Measurements from ENCODE around the gene CNOT3. TPM values are rescaled to one million over a fixed set of nuclear protein-coding genes. Genes with fewer than 3 reads are reported as not detected.

Gene CNOT3
- total and polyA plus RNA-seq, 2 of the 13 experiments (the other 11 are each of a cell fraction or from before 2014, with no cell fraction given) = 4.3 to 5.8 TPM

DNA sequence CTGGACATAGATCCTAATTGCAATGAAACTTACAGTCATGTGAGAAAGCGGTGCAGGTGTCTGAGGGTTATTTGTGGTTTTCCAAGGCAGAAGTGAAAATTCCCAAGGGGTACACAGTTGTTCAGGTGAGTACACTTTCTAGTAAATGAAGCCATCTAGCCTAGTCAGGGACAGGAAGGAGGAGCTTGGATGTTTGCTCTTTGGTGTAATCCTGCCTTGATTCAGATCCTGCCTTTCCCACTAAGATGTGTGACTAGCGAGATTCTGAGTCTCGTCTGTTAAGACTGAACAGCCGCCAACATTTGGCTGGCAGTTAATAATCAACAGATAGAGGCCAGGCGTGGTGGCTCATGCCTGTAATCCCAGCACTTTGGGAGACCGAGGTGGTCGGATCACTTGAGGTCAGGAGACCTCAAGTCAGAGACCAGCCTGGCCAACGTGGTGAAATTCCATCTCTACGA, 65.6 kb downstream of the CNOT3 start (continued):
- TF ChIP-seq, protein P1, sequence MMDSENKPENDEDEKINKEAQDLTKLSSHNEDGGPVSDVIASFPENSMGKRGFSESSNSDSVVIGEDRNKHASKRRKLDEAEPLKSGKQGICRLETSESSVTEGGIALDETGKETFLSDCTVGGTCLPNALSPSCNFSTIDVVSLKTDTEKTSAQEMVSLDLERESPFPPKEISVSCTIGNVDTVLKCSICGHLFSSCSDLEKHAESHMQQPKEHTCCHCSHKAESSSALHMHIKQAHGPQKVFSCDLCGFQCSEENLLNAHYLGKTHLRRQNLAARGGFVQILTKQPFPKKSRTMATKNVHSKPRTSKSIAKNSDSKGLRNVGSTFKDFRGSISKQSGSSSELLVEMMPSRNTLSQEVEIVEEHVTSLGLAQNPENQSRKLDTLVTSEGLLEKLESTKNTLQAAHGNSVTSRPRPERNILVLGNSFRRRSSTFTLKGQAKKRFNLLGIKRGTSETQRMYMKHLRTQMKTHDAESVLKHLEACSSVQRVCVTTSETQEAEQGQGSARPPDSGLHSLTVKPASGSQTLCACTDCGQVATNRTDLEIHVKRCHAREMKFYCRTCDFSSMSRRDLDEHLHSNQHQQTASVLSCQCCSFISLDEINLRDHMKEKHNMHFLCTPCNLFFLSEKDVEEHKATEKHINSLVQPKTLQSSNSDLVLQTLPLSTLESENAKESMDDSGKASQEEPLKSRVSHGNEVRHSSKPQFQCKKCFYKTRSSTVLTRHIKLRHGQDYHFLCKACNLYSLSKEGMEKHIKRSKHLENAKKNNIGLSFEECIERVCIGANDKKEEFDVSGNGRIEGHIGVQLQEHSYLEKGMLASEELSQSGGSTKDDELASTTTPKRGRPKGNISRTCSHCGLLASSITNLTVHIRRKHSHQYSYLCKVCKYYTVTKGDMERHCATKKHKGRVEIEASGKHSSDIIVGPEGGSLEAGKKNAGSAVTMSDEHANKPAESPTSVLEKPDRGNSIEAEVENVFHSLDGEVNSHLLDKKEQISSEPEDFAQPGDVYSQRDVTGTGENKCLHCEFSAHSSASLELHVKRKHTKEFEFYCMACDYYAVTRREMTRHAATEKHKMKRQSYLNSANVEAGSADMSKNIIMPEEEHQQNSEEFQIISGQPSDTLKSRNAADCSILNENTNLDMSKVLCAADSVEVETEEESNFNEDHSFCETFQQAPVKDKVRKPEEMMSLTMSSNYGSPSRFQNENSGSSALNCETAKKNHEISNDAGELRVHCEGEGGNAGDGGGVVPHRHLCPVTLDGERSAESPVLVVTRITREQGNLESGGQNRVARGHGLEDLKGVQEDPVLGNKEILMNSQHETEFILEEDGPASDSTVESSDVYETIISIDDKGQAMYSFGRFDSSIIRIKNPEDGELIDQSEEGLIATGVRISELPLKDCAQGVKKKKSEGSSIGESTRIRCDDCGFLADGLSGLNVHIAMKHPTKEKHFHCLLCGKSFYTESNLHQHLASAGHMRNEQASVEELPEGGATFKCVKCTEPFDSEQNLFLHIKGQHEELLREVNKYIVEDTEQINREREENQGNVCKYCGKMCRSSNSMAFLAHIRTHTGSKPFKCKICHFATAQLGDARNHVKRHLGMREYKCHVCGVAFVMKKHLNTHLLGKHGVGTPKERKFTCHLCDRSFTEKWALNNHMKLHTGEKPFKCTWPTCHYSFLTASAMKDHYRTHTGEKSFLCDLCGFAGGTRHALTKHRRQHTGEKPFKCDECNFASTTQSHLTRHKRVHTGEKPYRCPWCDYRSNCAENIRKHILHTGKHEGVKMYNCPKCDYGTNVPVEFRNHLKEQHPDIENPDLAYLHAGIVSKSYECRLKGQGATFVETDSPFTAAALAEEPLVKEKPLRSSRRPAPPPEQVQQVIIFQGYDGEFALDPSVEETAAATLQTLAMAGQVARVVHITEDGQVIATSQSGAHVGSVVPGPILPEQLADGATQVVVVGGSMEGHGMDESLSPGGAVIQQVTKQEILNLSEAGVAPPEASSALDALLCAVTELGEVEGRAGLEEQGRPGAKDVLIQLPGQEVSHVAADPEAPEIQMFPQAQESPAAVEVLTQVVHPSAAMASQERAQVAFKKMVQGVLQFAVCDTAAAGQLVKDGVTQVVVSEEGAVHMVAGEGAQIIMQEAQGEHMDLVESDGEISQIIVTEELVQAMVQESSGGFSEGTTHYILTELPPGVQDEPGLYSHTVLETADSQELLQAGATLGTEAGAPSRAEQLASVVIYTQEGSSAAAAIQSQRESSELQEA (CRISPR knock-in tag; IDR thresholded peaks at IDR 0.05; ENCODE audit: not compliant biosample characterization) = peak; percentile 8
- no peak for TF ChIP-seq NR3C1 (CRISPR knock-in tag; IDR thresholded peaks at IDR 0.05)
- TF ChIP-seq, protein P2, sequence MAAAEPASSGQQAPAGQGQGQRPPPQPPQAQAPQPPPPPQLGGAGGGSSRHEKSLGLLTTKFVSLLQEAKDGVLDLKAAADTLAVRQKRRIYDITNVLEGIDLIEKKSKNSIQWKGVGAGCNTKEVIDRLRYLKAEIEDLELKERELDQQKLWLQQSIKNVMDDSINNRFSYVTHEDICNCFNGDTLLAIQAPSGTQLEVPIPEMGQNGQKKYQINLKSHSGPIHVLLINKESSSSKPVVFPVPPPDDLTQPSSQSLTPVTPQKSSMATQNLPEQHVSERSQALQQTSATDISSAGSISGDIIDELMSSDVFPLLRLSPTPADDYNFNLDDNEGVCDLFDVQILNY (CRISPR knock-in tag; conservative IDR thresholded peaks at IDR 0.05) = no peak
- TF ChIP-seq, protein P3, sequence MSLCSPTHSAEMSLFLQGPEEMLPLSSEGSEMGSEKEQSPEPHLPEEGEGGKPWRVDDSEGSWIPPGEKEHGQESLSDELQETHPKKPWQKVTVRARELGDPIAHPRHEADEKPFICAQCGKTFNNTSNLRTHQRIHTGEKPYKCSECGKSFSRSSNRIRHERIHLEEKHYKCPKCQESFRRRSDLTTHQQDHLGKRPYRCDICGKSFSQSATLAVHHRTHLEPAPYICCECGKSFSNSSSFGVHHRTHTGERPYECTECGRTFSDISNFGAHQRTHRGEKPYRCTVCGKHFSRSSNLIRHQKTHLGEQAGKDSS (CRISPR knock-in tag; IDR thresholded peaks at IDR 0.05; ENCODE audit: borderline replicate concordance, low read depth) = no peak
- TF ChIP-seq ZNF235 (CRISPR knock-in tag; IDR thresholded peaks at IDR 0.05; ENCODE audit: borderline replicate concordance) = no peak
- TF ChIP-seq, protein P4, sequence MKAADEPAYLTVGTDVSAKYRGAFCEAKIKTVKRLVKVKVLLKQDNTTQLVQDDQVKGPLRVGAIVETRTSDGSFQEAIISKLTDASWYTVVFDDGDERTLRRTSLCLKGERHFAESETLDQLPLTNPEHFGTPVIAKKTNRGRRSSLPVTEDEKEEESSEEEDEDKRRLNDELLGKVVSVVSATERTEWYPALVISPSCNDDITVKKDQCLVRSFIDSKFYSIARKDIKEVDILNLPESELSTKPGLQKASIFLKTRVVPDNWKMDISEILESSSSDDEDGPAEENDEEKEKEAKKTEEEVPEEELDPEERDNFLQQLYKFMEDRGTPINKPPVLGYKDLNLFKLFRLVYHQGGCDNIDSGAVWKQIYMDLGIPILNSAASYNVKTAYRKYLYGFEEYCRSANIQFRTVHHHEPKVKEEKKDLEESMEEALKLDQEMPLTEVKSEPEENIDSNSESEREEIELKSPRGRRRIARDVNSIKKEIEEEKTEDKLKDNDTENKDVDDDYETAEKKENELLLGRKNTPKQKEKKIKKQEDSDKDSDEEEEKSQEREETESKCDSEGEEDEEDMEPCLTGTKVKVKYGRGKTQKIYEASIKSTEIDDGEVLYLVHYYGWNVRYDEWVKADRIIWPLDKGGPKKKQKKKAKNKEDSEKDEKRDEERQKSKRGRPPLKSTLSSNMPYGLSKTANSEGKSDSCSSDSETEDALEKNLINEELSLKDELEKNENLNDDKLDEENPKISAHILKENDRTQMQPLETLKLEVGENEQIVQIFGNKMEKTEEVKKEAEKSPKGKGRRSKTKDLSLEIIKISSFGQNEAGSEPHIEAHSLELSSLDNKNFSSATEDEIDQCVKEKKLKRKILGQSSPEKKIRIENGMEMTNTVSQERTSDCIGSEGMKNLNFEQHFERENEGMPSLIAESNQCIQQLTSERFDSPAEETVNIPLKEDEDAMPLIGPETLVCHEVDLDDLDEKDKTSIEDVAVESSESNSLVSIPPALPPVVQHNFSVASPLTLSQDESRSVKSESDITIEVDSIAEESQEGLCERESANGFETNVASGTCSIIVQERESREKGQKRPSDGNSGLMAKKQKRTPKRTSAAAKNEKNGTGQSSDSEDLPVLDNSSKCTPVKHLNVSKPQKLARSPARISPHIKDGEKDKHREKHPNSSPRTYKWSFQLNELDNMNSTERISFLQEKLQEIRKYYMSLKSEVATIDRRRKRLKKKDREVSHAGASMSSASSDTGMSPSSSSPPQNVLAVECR (CRISPR knock-in tag; IDR thresholded peaks at IDR 0.05; ENCODE audit: borderline replicate concordance) = peak; percentile 48; the same call in 1 of the 2 replicates
- TF ChIP-seq CBX1 (IDR thresholded peaks at IDR 0.05; ENCODE audit: low read depth) = no peak
- TF ChIP-seq SAP130 (CRISPR knock-in tag; IDR thresholded peaks at IDR 0.05; ENCODE audit: low read depth) = peak; percentile 72
- no peak for TF ChIP-seq FOSL1 (CRISPR knock-in tag; IDR thresholded peaks at IDR 0.05; ENCODE audit: borderline replicate concordance)
- no peak for TF ChIP-seq CREM (IDR thresholded peaks at IDR 0.05)
- no peak for TF ChIP-seq CREM (CRISPR knock-in tag; IDR thresholded peaks at IDR 0.05)

All from HepG2 (cell line).